Activated T-cell treated with anti-CD3 and anti-CD28 coated beads, Interleukin-2, amount 50 U/mL, for 4 hours (primary cell): ENCODE results near the gene FKBP2. TPM values are rescaled to one million over a fixed set of nuclear protein-coding genes. Genes with fewer than 3 reads are reported as not detected.
A peak's percentile ranks its signal among the peaks of the same experiment; 100 is the strongest.

Source experiments
- ATAC-seq, 2 donors: fragments of 200-7000 bp; cut with Tn5 transposase; one replicate each; pipeline ENCODE4 v1.10.0; 2021
- DNase-seq: peaks from one replicate; pipeline ENCODE4 v3.0.0-alpha.2; 2020
- H3K27me3 Mint-ChIP-seq: one replicate; pipeline ENCODE4 v1.8.0; 2021; ENCODE audit warnings: low read depth, mixed read lengths
- H3K36me3 Mint-ChIP-seq: one replicate; pipeline ENCODE4 v1.8.0; 2022; ENCODE audit warnings: mixed read lengths; ENCODE audit not compliant: insufficient read depth
- H3K4me1 Mint-ChIP-seq: one replicate; pipeline ENCODE4 v1.8.0; 2021; ENCODE audit warnings: low read depth, mixed read lengths
- H3K4me3 Mint-ChIP-seq: one replicate; pipeline ENCODE4 v1.8.0; 2021; ENCODE audit warnings: mild to moderate bottlenecking, moderate library complexity, mixed read lengths
- H3K9me3 Mint-ChIP-seq: one replicate; pipeline ENCODE4 v1.8.0; 2021; ENCODE audit warnings: mixed read lengths
- total RNA-seq, 3 donors: library from RNA; stranded (reverse); gene quantifications; one replicate each; pipeline ENCODE4 v1.2.1, GENCODE V29; 2021

Gene FKBP2
- total RNA-seq, 3 donors from 2014 or later, result 43.3 to 48.9 (median 44.4) TPM

- DNase-seq, result no peak
- Mint-ChIP-seq H3K4me1 (peaks cover 12% of the 10 kb centered on the region), H3K27me3 (no peaks in the 10 kb centered on the region), H3K36me3 (peaks cover 2% of the 10 kb centered on the region), H3K4me3 (no peak overlapping the region), H3K9me3 (no peaks in the 10 kb centered on the region)
- ATAC-seq, result no peak
These were observed 25.4 kb downstream of the FKBP2 start for GRCh38 chr11:64266339-64266738.

GRCh38 chr11:64267207-64267945 is 26.5 kb downstream of the FKBP2 start:
- H3K27me3 Mint-ChIP-seq, result no peaks in the 10 kb centered on the region
- peaks cover 2% of the 10 kb centered on the region for H3K36me3 Mint-ChIP-seq
- no peaks in the 10 kb centered on the region for H3K9me3 Mint-ChIP-seq
- ATAC-seq, result no peak
- no peak overlapping the region for H3K4me3 Mint-ChIP-seq
- DNase-seq, result no peak
- peaks cover 14% of the 10 kb centered on the region for H3K4me1 Mint-ChIP-seq

GRCh38 chr11:64268025-64268892 is 27.4 kb downstream of the FKBP2 start:
- Mint-ChIP-seq H3K9me3 (no peaks in the 10 kb centered on the region), H3K36me3 (no peaks in the 10 kb centered on the region), H3K4me1 (peaks cover 14% of the 10 kb centered on the region), H3K27me3 (no peaks in the 10 kb centered on the region), H3K4me3 (peak overlapping the region; percentile 93)
- DNase-seq, result no peak
- ATAC-seq, result no peak

DNA sequence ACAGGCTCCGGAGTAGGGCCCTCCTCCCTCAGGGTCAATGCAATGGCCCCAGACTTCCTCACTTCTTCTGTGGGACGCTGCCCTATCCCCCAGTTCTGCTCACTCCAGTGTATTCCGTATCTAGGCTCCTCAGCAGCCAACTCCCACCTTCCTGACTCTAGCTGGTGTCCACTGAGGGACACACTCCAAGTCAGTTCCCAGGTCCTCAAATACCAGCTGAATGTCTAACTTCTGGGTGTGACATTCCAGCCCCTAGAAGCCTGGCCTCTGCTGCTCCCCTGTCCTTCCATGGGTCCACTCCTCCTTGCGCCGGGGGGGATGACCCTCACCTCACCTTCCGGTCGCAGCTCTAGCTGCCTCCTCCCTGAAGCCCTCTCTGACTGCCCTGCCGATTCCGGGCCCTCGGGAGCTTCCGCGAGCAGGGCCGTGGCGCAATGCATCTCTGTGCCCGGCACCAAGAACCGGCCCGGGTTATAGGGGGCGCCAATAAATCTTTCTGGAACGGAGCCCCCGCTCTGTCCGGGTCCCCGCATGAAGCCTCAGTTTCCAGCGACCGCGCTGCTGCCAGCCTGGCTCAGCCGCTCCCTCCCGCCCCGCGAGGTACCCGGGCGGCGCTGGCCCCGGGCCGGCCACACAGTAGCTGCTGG is 28.1 kb downstream of the FKBP2 start:
- Mint-ChIP-seq H3K4me3 (peak overlapping the region; percentile 93), H3K36me3 (no peaks in the 10 kb centered on the region), H3K27me3 (no peaks in the 10 kb centered on the region), H3K4me1 (peaks cover 14% of the 10 kb centered on the region), H3K9me3 (no peaks in the 10 kb centered on the region)
- no peak for DNase-seq
- ATAC-seq, result peak; percentile 5 to 7

DNA sequence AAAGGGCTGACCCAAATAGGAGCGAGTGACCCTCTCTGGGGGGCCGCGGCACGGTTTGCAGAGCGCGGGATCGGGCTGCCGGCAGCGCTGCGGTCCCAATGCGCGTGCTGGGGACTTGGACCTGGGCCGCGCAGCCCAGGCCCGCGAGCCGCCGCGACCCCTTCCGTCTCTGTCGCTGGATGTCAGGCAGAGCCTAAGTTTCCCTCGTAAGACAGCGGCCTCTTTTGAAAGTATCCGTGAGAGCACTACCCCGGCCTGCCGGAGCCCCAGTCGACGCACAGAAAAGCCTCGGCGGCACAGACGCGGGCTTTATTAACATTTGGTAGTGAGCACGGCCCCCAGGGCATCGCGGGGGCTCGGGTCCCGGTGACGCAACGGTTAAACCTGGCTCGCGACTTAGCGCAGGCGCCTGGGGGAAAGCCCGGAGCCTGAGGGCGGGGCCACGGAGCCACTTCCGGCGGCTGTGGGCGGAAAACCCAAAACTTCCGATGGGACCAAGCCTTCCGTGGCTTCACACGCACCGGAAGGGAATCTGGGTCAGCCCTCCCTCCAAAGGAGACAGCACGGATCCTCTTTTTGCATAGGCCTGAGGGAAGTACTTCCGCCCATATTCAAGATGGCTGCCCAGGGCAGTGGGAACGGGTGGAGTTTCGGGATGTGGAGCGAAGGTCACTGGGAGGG is 28.8 kb downstream of the FKBP2 start:
- H3K4me3 Mint-ChIP-seq, result peak overlapping the region; percentile 93
- peak; percentile 97 for DNase-seq
- no peaks in the 10 kb centered on the region for H3K9me3 Mint-ChIP-seq
- no peaks in the 10 kb centered on the region for H3K36me3 Mint-ChIP-seq
- H3K27me3 Mint-ChIP-seq, result no peaks in the 10 kb centered on the region
- ATAC-seq, result peak; percentile 83 to 85
- peaks cover 14% of the 10 kb centered on the region for H3K4me1 Mint-ChIP-seq

DNA sequence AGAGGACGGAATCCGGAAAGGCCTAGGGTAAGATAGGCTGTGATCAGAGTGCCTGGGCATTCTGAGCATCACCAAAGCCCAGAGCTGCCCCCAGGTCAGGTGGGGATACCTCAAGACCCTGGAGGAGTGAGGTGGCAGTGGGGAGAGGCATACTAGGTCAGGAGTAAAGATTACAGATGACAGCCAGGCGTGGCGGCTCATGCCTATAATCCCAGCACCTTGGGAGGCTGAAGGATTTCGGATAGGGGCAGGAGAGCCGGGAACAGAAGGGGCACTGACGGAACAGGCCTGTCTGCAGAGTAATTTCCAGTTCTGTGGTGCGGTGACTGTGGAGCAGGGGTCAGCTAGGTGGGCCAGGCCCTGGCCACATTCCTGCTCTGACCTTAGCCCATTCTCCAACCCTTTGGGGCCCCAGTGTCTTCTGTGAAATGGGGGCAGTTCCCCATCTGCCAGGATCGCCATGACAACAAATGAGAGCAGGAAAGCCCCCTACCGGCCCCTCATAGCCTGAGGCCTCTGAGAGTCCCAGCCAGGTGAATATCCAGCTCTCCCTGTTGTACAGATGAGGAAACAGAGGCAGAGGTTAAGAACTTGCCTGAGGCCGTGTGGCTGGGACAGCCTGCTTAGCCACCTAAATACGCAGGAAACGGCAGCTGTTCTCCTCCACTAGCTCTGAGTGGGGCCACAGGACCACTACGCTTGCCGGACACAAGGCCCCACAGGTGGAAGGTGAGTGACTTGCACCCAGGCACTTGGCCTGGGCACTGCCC is 34.3 kb downstream of the FKBP2 start:
- Mint-ChIP-seq H3K4me3 (no peak overlapping the region), H3K36me3 (peaks cover 4% of the 10 kb centered on the region), H3K27me3 (no peaks in the 10 kb centered on the region), H3K4me1 (peaks cover 3% of the 10 kb centered on the region), H3K9me3 (no peaks in the 10 kb centered on the region)
- ATAC-seq (no peak), DNase-seq (no peak)

DNA sequence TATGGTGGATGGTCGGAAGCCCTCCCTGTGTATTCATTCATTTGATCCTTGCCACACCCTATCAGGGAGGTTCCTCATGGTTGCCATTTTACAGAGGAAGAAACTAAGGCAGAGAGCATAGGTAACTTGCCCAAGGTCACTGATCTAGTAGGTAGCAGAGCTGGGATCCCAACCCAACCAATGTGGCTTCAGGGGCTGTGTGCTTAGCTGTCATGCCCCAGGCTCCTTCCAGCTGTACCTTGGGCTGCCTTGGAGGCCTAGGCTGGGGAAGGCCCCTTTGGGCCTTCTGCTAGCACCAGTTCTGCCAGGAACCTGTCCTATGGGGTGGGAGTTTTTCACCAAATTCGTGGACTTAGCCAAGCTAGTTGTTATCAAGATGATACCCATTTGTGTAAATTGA is 34.9 kb downstream of the FKBP2 start:
- Mint-ChIP-seq H3K9me3 (no peaks in the 10 kb centered on the region), H3K4me3 (no peak overlapping the region), H3K36me3 (peaks cover 4% of the 10 kb centered on the region), H3K27me3 (no peaks in the 10 kb centered on the region), H3K4me1 (peaks cover 2% of the 10 kb centered on the region)
- DNase-seq (no peak), ATAC-seq (no peak)

GRCh38 chr11:64276653-64277431 is 35.9 kb downstream of the FKBP2 start:
- Mint-ChIP-seq H3K4me3 (no peak overlapping the region), H3K36me3 (peaks cover 10% of the 10 kb centered on the region), H3K27me3 (no peaks in the 10 kb centered on the region), H3K9me3 (no peaks in the 10 kb centered on the region), H3K4me1 (peaks cover 5% of the 10 kb centered on the region)
- no peak for ATAC-seq
- DNase-seq, result no peak

DNA sequence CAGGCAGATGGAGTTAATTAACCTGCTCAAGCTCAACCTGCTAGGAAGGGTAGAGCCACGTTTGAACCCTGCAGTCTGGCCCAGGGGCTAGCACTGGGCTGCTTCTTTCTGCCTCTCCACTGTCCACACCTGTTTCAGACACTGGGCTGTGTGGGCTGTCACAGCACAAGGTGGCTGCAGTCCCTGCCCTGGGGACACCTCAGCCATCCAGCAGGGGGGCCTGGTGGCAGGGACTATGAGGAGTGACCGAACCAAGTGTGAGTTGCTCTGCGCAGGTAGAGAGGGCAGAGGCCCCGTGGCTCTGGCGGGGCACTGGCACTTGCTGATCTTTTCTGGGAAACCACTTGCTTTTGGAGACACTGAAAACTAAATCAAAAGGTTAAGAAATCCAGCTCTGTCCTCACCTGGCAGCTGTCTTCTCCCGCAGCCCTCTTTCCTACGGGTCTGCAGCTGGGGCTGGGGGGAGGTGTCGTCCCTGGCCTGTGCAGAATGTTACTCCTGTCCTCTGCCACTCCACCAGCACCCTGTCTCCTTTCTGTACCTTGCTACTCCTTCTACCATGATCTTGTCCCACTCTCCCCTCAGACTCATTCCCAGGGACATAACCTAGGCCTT is 37.8 kb downstream of the FKBP2 start:
- Mint-ChIP-seq H3K36me3 (peaks cover 10% of the 10 kb centered on the region), H3K9me3 (no peaks in the 10 kb centered on the region), H3K4me1 (peaks cover 9% of the 10 kb centered on the region), H3K4me3 (no peak overlapping the region), H3K27me3 (no peaks in the 10 kb centered on the region)
- ATAC-seq (no peak), DNase-seq (no peak)

- Mint-ChIP-seq H3K27me3 (no peaks in the 10 kb centered on the region), H3K4me1 (peaks cover 14% of the 10 kb centered on the region), H3K4me3 (no peak overlapping the region), H3K36me3 (peaks cover 10% of the 10 kb centered on the region), H3K9me3 (no peaks in the 10 kb centered on the region)
- DNase-seq (no peak), ATAC-seq (no peak)
These were observed 41.3 kb downstream of the FKBP2 start for GRCh38 chr11:64281957-64282770.

DNA sequence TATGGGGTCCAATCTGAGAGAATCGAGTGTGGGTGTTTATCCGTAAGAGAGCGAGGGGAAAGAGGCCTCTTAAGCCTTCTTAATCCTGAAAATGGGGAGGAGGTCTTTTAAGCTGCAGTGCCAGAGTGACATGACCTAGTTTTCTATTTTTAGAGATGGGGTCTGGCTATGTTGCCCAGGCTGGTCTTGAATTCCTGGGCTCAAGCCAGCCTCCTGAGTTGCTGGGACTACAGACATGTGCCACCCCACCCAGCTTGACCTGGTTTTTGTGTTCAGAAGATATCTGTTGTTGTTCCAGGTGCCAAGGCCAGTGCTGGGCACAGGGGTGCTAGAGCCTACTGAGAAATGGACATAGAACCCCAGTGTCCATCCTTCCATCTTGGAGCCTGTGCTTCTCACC is 42.2 kb downstream of the FKBP2 start:
- Mint-ChIP-seq H3K9me3 (no peaks in the 10 kb centered on the region), H3K36me3 (peaks cover 10% of the 10 kb centered on the region), H3K4me3 (peak overlapping the region; percentile 49), H3K4me1 (peaks cover 14% of the 10 kb centered on the region), H3K27me3 (no peaks in the 10 kb centered on the region)
- no peak for DNase-seq
- ATAC-seq, result no peak
